ENCODE data around the gene ACSS2. TPM values are rescaled to one million over a fixed set of nuclear protein-coding genes. Genes with fewer than 3 reads are reported as not detected.

Gene ACSS2
- total RNA-seq, 4 donors from 2014 or later: 54.3 to 98.1 (median 71.5) TPM

DNA sequence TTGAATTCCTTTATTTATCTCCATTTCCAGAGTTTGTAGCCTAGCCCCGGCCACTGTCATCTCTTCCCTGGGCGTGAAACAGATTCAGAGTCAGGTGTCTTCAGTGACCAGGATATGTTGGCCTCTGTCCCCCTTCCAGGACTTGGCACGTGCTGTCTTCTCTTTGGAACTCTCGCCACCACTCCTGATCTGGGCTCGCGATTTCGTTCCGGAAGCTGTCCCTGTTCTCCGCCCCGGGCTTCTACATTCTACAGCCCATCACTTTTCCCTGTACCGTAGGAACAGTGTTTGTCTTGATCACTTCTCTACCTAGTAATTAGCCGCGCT, 78.5 kb downstream of the ACSS2 start:
- WGBS, 2 donors: 7 to 14% methylated on average over 13 of the region's 13 CpGs
- intact Hi-C loops (cut with DNase I; ENCODE audit: low total_unique reads): loop anchor here (1.0 to 5.0 kb wide), 2 partner anchors 80 to 412 kb away; no protein-coding TSS in a partner anchor
- no peak for TF ChIP-seq POLR2A (IDR thresholded peaks at IDR 0.05)
- TF ChIP-seq, protein P1, sequence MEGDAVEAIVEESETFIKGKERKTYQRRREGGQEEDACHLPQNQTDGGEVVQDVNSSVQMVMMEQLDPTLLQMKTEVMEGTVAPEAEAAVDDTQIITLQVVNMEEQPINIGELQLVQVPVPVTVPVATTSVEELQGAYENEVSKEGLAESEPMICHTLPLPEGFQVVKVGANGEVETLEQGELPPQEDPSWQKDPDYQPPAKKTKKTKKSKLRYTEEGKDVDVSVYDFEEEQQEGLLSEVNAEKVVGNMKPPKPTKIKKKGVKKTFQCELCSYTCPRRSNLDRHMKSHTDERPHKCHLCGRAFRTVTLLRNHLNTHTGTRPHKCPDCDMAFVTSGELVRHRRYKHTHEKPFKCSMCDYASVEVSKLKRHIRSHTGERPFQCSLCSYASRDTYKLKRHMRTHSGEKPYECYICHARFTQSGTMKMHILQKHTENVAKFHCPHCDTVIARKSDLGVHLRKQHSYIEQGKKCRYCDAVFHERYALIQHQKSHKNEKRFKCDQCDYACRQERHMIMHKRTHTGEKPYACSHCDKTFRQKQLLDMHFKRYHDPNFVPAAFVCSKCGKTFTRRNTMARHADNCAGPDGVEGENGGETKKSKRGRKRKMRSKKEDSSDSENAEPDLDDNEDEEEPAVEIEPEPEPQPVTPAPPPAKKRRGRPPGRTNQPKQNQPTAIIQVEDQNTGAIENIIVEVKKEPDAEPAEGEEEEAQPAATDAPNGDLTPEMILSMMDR (IDR thresholded peaks at IDR 0.05): no peak
- H3K4me3 ChIP-seq (ENCODE audit: low read depth, poor library complexity, severe bottlenecking): peak overlapping the region; percentile 47
- no peak for DNase-seq (ENCODE audit: low spot score in 2 of 2)

DNA sequence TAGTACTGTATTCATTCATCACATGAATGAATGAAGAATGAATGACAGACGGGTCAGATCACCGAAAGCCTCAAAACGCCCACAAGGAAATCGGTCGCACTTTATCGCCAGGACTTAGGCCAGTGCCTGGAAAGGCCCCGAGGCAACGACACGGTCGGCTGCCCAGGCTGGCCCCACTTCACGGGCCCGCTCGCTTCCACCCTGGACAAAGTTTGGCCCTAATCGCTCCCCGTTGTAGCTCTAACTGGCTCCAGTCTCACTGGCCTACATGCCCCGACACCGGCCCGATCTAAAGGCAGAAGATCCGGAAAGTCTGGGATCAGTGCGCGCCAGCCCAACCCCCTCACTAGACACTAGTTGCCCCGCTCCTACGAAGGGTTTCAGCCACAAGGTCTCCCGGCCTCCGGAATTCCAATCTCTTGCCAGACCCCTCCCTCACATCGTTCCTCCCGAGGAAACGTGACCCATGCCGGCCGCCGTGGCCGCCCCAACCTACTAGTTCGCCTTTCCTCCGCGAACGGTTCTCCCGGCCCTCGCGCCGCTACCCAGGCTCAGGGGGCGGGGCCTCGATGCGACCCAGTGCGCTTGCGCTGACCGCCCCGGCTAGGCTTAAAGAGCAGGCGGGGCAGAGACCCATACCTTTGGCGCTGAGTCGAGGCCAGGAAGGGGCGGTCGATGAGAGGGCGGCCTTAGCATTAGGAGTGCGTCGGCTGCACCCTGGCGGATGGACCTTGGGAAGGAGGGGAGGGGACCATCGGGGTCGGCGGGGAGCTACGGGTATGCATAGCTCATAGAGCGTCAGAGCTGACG, 79.0 kb downstream of the ACSS2 start, which contains the start of the genes GSS and MYH7B:
Gene GSS (minus strand): TSS at position 576 of the 810 bp plus-strand sequence. CDS start 3,954 bp downstream, outside the sequence.
Gene MYH7B (plus strand): TSS at position 638 of the 810 bp plus-strand sequence. CDS start 22,138 bp downstream, outside the sequence.
- WGBS, 2 donors: 0 to 1% methylated on average over 38 to 62 of the region's 62 CpGs
- peak; percentile 95 to 99 for DNase-seq (ENCODE audit: low spot score in 2 of 2)
- H3K4me3 ChIP-seq (ENCODE audit: low read depth, poor library complexity, severe bottlenecking): peak within 1 kb of the TSS; percentile 47
- intact Hi-C loops (cut with DNase I; ENCODE audit: low total_unique reads): loop anchor here (1.0 to 5.0 kb wide), 2 partner anchors 80 to 412 kb away; no protein-coding TSS in a partner anchor
- TF ChIP-seq, protein P1 (IDR thresholded peaks at IDR 0.05): peak in 1 of 3 donors; percentile 37
- peak in 1 of 2 donors; percentile 31 for TF ChIP-seq POLR2A (IDR thresholded peaks at IDR 0.05)

DNA sequence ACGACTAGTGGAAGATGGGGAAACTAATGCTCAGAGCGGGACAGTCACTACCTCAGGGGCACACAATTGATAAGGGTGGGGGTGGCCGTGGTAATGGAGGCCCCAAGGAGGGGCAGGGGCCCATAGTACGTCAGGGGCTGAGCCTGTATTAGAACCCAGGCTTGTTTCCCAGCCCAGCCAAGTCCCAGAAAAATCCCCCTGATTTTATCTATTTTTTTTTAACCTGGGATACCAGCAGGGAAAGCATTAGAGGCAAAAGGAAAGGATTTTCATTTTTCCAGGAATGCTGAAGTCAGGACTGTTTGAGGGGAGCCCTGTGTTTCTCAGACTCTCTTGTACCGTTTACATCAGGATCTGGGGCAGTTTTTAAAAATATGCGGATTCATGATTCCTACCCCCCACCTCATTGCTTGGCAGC, 79.6 kb downstream of the ACSS2 start:
- DNase-seq (ENCODE audit: low spot score in 2 of 2): no peak
- intact Hi-C loops (cut with DNase I; ENCODE audit: low total_unique reads): loop anchor here (5.0 kb wide), 1 partner anchor 411 kb away; no protein-coding TSS in a partner anchor

DNA sequence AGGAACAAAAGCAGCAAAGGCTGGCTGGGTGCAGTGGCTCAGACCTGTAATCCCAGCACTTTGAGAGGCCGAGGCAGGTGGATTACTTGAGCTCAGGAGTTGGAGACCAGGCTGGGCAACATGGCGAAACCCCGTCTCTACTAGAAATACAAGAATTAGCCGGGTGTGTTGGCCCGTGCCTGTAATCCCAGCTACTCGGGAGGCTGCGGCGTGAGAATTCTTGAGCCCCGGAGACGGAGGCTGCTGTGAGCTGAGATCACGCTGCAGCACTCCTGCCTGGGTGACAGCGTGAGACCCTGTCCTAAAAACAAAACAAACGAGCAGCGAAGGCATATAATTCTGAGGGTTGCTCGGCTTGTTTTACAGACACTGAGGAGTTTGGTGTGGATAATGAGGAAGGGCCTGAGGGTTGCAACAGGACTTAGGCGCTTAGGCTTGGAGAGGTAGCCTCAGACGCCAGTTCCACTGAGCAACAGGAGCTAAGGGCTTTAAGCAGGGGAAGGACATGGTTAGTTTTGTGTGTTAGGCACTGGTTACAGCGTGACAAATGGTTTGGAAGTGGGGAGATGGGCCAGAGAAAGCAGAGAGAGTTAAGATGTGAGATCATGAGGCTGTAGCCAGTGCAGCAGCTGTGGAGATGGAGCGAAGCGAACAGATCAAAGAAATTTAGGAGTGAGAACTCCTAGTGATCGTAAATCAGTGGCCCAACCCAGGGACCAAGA, 80.5 kb downstream of the ACSS2 start:
- no peak for TF ChIP-seq POLR2A (IDR thresholded peaks at IDR 0.05)
- TF ChIP-seq, protein P1 (IDR thresholded peaks at IDR 0.05): no peak
- no peak for DNase-seq (ENCODE audit: low spot score in 2 of 2)
- H3K4me3 ChIP-seq (ENCODE audit: low read depth, poor library complexity, severe bottlenecking): no peak overlapping the region
- 80 to 85% methylated on average over 21 of the region's 21 CpGs for WGBS, 2 donors
- intact Hi-C loops (cut with DNase I; ENCODE audit: low total_unique reads): loop anchor here (5.0 kb wide), 1 partner anchor 410 kb away; no protein-coding TSS in a partner anchor

More for the DNA sequence above, 79.6 kb downstream of the ACSS2 start:
- TF ChIP-seq POLR2A (IDR thresholded peaks at IDR 0.05): no peak
- TF ChIP-seq, protein P1 (IDR thresholded peaks at IDR 0.05): no peak
- no peak overlapping the region for H3K4me3 ChIP-seq (ENCODE audit: low read depth, poor library complexity, severe bottlenecking)
- 10 to 13% methylated on average over 6 of the region's 6 CpGs for WGBS, 2 donors

DNA sequence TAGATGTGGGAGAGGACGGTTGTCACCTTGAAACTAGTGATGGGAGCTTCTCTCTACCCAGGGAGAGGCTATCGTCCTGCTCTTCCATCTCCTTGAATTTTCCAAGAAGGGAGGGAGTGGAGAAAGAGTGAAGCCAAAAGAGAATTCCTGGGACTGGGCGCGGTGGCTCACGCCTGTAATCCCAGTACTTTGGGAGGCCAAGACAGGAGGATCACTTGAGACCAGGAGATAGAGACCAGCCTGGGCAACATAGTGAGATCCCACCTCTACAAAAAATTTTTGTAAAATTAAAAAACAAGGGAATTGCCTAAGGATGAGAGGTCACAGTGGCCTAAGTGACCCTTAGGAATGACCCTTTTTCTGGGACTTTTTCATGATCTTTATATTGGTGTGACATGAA, 88.1 kb downstream of the ACSS2 start:
- WGBS, 2 donors: 94% methylated on average over 5 of the region's 5 CpGs
- intact Hi-C loops (cut with DNase I; ENCODE audit: low total_unique reads): no loop called here
- H3K4me3 ChIP-seq (ENCODE audit: low read depth, poor library complexity, severe bottlenecking): no peak overlapping the region
- TF ChIP-seq, protein P1 (IDR thresholded peaks at IDR 0.05): no peak
- TF ChIP-seq POLR2A (IDR thresholded peaks at IDR 0.05): no peak
- no peak for DNase-seq (ENCODE audit: low spot score in 2 of 2)

All from lower leg skin (tissue), 4 donors.